GM23338 (cell line): ENCODE results near the gene CNOT8. TPM values are rescaled to one million over a fixed set of nuclear protein-coding genes. Genes with fewer than 3 reads are reported as not detected.

Experiments
- ATAC-seq: fragments of 200-7000 bp; cut with Tn5 transposase; 3 replicates; pipeline ENCODE4 v1.9.1; 2020
- DNase-seq: peaks from one replicate; pipeline ENCODE4 v3.0.0-alpha.2; 2015; ENCODE audit warnings: low spot score
- H2AFZ ChIP-seq: fragments of 200-600 bp; sonication (generic); 2 replicates; pipeline ENCODE4 v1.8.0; 2016; ENCODE audit warnings: antibody characterized with exemption, mild to moderate bottlenecking, moderate library complexity
- H3F3A ChIP-seq: fragments of 200-600 bp; sonication (generic); replicated peaks from 2 replicates; pipeline ENCODE4 v1.8.0; 2017; ENCODE audit warnings: antibody characterized with exemption, mixed run types, low read depth
- H3K27ac ChIP-seq: fragments of 200-600 bp; sonication (generic); 2 replicates; pipeline ENCODE4 v1.6.1; 2016; ENCODE audit warnings: low read depth
- H3K27me3 ChIP-seq: fragments of 200-600 bp; sonication (generic); 2 replicates; pipeline ENCODE4 v1.8.0; 2016; ENCODE audit warnings: mild to moderate bottlenecking, mixed run types, moderate library complexity; ENCODE audit not compliant: insufficient read depth
- H3K36me3 ChIP-seq: fragments of 200-600 bp; sonication (generic); 2 replicates; pipeline ENCODE4 v1.8.0; 2016; ENCODE audit warnings: mild to moderate bottlenecking; ENCODE audit not compliant: insufficient read depth
- H3K4me1 ChIP-seq: fragments of 200-600 bp; sonication (generic); 2 replicates; pipeline ENCODE4 v1.8.0; 2016; ENCODE audit warnings: mild to moderate bottlenecking, moderate library complexity; ENCODE audit not compliant: insufficient read depth
- H3K4me2 ChIP-seq: fragments of 200-600 bp; sonication (generic); 2 replicates; pipeline ENCODE4 v1.7.1; 2017; ENCODE audit warnings: mixed run types
- H3K4me3 ChIP-seq: fragments of 200-600 bp; sonication (generic); 2 replicates; pipeline ENCODE4 v1.6.1; 2016; ENCODE audit warnings: mixed run types
- H3K79me2 ChIP-seq: fragments of 200-600 bp; sonication (generic); replicated peaks from 2 replicates; pipeline ENCODE4 v1.8.0; 2017; ENCODE audit warnings: mild to moderate bottlenecking; ENCODE audit not compliant: insufficient read depth
- H3K9me2 ChIP-seq: fragments of 200-600 bp; sonication (generic); 2 replicates; pipeline ENCODE4 v1.8.0; 2017; ENCODE audit not compliant: insufficient read depth
- H4K20me1 ChIP-seq: fragments of 200-600 bp; sonication (generic); replicated peaks from 2 replicates; pipeline ENCODE4 v1.8.0; 2017; ENCODE audit warnings: mild to moderate bottlenecking; ENCODE audit not compliant: insufficient read depth
- H3K27ac Mint-ChIP-seq: 2 replicates; pipeline ENCODE4 v1.8.0; 2020; ENCODE audit warnings: inconsistent platforms, mild to moderate bottlenecking, moderate library complexity, mixed read lengths
- H3K27me3 Mint-ChIP-seq: 3 replicates; pipeline ENCODE4 v1.8.0; 2022; ENCODE audit warnings: low read depth, mild to moderate bottlenecking, moderate library complexity, mixed read lengths, inconsistent platforms; ENCODE audit not compliant: insufficient read depth, poor library complexity
- H3K36me3 Mint-ChIP-seq: 3 replicates; pipeline ENCODE4 v1.8.0; 2021; ENCODE audit warnings: low read depth, mild to moderate bottlenecking, inconsistent platforms, moderate library complexity, mixed read lengths
- H3K4me1 Mint-ChIP-seq: 3 replicates; pipeline ENCODE4 v1.8.0; 2020; ENCODE audit warnings: mild to moderate bottlenecking, inconsistent platforms, mixed read lengths
- H3K4me3 Mint-ChIP-seq: 3 replicates; pipeline ENCODE4 v1.8.0; 2021; ENCODE audit warnings: moderate library complexity, mild to moderate bottlenecking, inconsistent platforms, mixed read lengths
- H3K9me3 Mint-ChIP-seq: 3 replicates; pipeline ENCODE4 v1.8.0; 2020; ENCODE audit warnings: moderate library complexity, mild to moderate bottlenecking, inconsistent platforms, mixed read lengths
- CREB1 ChIP-seq: fragments of 250-450 bp; sonication (Bioruptor Pico); IDR thresholded peaks from 2 replicates; pipeline ENCODE4 v1.5.0; 2020; ENCODE audit warnings: low read depth, mild to moderate bottlenecking, moderate library complexity
- CTCF ChIP-seq, 2 experiments: fragments of 200-600 bp in 1 of 2; sonication (generic) in 1 of 2; conservative IDR thresholded peaks; 2 replicates each; pipeline versions ENCODE4 v1.5.1 to v1.6.1; 2016 to 2017; ENCODE audit warnings: antibody characterized with exemption in 2 of 2, low read depth in 2 of 2, mild to moderate bottlenecking in 2 of 2, moderate library complexity in 1 of 2
- ETS1 ChIP-seq: IDR thresholded peaks from 2 replicates; pipeline ENCODE4 v1.6.1; 2016; ENCODE audit warnings: antibody characterized with exemption
- EZH2 ChIP-seq: fragments of 200-600 bp; sonication (generic); IDR thresholded peaks from one replicate; pipeline ENCODE4 v1.8.0; 2017; ENCODE audit warnings: antibody characterized with exemption, mild to moderate bottlenecking, low read depth; ENCODE audit not compliant: unreplicated experiment
- EZH2phosphoT487 ChIP-seq: fragments of 200-600 bp; sonication (generic); IDR thresholded peaks from one replicate; pipeline ENCODE4 v1.8.1; 2018; ENCODE audit warnings: antibody characterized with exemption; ENCODE audit not compliant: unreplicated experiment
- JUNB ChIP-seq: IDR thresholded peaks from one replicate; pipeline ENCODE4 v1.6.1; 2016; ENCODE audit warnings: antibody characterized with exemption; ENCODE audit not compliant: unreplicated experiment
- NANOG ChIP-seq: IDR thresholded peaks from 2 replicates; pipeline ENCODE4 v1.6.1; 2016; ENCODE audit warnings: antibody characterized with exemption, borderline replicate concordance
- POLR2AphosphoS5 ChIP-seq: IDR thresholded peaks from 2 replicates; pipeline ENCODE4 v1.6.1; 2016; ENCODE audit warnings: antibody characterized with exemption, low read depth
- REST ChIP-seq: IDR thresholded peaks from one replicate; pipeline ENCODE4 v1.6.1; 2018; ENCODE audit warnings: antibody characterized with exemption; ENCODE audit not compliant: unreplicated experiment
- STAT1 ChIP-seq: IDR thresholded peaks from one replicate; pipeline ENCODE4 v1.6.1; 2016; ENCODE audit warnings: antibody characterized with exemption; ENCODE audit not compliant: unreplicated experiment
- ZNF114 ChIP-seq: fragments of 250-450 bp; sonication (Bioruptor Pico); IDR thresholded peaks from 2 replicates; pipeline ENCODE4 v1.5.0; 2020; ENCODE audit warnings: mild to moderate bottlenecking, moderate library complexity
- ZNF331 ChIP-seq: fragments of 250-450 bp; sonication (Bioruptor Pico); IDR thresholded peaks from 2 replicates; pipeline ENCODE4 v1.5.0; 2020; ENCODE audit warnings: low read depth, mild to moderate bottlenecking, moderate library complexity
- ZNF462 ChIP-seq: fragments of 250-450 bp; sonication (Bioruptor Pico); IDR thresholded peaks from 2 replicates; pipeline ENCODE4 v1.5.0; 2020; ENCODE audit warnings: mild to moderate bottlenecking, moderate library complexity
- polyA plus RNA-seq: library from polyadenylated mRNA; unstranded; fragments of >200 nt; fragmentation: Nextera tagmentation; extraction: Ambion mirVana; gene quantifications from 2 replicates; pipeline ENCODE4 v1.2.1, GENCODE V29; 2016
- total RNA-seq: library from RNA; depleted of rRNA; stranded (reverse); fragments of >200 nt; shearing (Covaris generic); gene quantifications from 2 replicates; pipeline ENCODE4 v1.2.3, GENCODE V29; 2014

The CNOT8 gene
- total and polyA plus RNA-seq, 2 experiments from 2014 or later: 31.2 to 77.7 TPM

- Mint-ChIP-seq H3K4me1 (peaks cover 26% of the 10 kb centered on the region), H3K36me3 (peaks cover 89% of the 10 kb centered on the region), H3K27me3 (peaks cover 46% of the 10 kb centered on the region), H3K9me3 (no peaks in the 10 kb centered on the region; the same call in 2 of the 3 replicates), H3K4me3 (no peak overlapping the region), H3K27ac (no peak overlapping the region)
- Histone ChIP-seq H2AFZ (no peak overlapping the region), H3K4me3 (no peak overlapping the region), H3K4me1 (no peaks in the 10 kb centered on the region), H3K4me2 (no peak overlapping the region), H3K9me2 (no peaks in the 10 kb centered on the region), H3K27ac (peak overlapping the region; percentile 48), H3K27me3 (no peaks in the 10 kb centered on the region), H4K20me1 (peaks cover 35% of the 10 kb centered on the region), H3K79me2 (peaks cover 8% of the 10 kb centered on the region; the same call in 1 of the 2 replicates), H3K36me3 (peaks cover 45% of the 10 kb centered on the region), H3F3A (peaks cover 19% of the 10 kb centered on the region)
- ATAC-seq (no peak), DNase-seq (no peak)
- TF ChIP-seq EZH2phosphoT487 (no peak), ZNF331 (CRISPR knock-in tag) (no peak), ZNF114 (CRISPR knock-in tag) (no peak), EZH2 (no peak), STAT1 (no peak), POLR2AphosphoS5 (no peak; the same call in none of the 2 replicates), CREB1 (CRISPR knock-in tag) (no peak), ZNF462 (CRISPR knock-in tag) (no peak), JUNB (no peak), NANOG (no peak), CTCF (conservative IDR thresholded peaks at IDR 0.05; ENCODE audit: low read depth in 2 of 2) (no peak), ETS1 (no peak), REST (no peak)
Observed at GRCh38 chr5:154818471-154819116, 39.8 kb upstream of the CNOT8 start.
